Thoracic aorta (tissue), 2 donors: ENCODE data around the gene ZBTB26. TPM values are rescaled to one million over a fixed set of nuclear protein-coding genes. Genes with fewer than 3 reads are reported as not detected.
A peak's percentile ranks its signal among the peaks of the same experiment; 100 is the strongest.

Experiments
- ATAC-seq: fragments of 150-250 bp; one replicate; pipeline ENCODE4 v1.8.0; 2017; ENCODE audit warnings: low read depth; ENCODE audit not compliant: insufficient number of reproducible peaks, low FRiP score
- DNase-seq: peaks from one replicate; pipeline ENCODE4 v3.0.0-alpha.2; 2020; ENCODE audit warnings: low spot score
- H3K27ac ChIP-seq, 2 donors: fragments of 200-600 bp; sonication (generic); 1 replicate in 1 of 2; 2 replicates in 1 of 2; pipeline ENCODE4 v1.5.1; 2016; ENCODE audit warnings: mild to moderate bottlenecking in 2 of 2, moderate library complexity in 2 of 2
- H3K27me3 ChIP-seq: fragments of 200-600 bp; sonication (generic); replicated peaks from 2 replicates; pipeline ENCODE4 v1.6.0; 2016; ENCODE audit warnings: mild to moderate bottlenecking; ENCODE audit not compliant: insufficient read depth
- H3K36me3 ChIP-seq: fragments of 200-600 bp; sonication (generic); one replicate; pipeline ENCODE4 v1.5.1; 2016
- H3K4me1 ChIP-seq, 2 donors: fragments of 200-600 bp; sonication (generic); 1 replicate in 1 of 2; 2 replicates in 1 of 2; pipeline versions ENCODE4 v1.5.1 to v1.6.0; 2016; ENCODE audit warnings: low read depth in 2 of 2, mild to moderate bottlenecking in 1 of 2; ENCODE audit not compliant: control insufficient read depth in 1 of 2
- H3K4me3 ChIP-seq: fragments of 200-600 bp; sonication (generic); 2 replicates; pipeline ENCODE4 v1.5.1; 2016; ENCODE audit warnings: mild to moderate bottlenecking
- H3K9me3 ChIP-seq: fragments of 200-600 bp; sonication (generic); 2 replicates; pipeline ENCODE4 v1.5.1; 2016
- CTCF ChIP-seq: fragments of 200-600 bp; sonication (generic); IDR thresholded peaks from one replicate; pipeline ENCODE4 v1.5.1; 2019; ENCODE audit warnings: antibody characterized with exemption
- total RNA-seq, 2 donors: library from RNA; depleted of rRNA; stranded (reverse); fragments of >200 nt; gene quantifications; one replicate each; pipeline versions ENCODE4 v1.1.0 to v1.2.3, GENCODE V29; 2016

The ZBTB26 gene
- total RNA-seq: 1 to 10 TPM; 4.9 to 8.3 TPM

GRCh38 chr9:122931226-122932121, at the start of gene ZBTB26:
Gene ZBTB26, minus strand, starts transcription at chr9:122931512. Its CDS starts 11,578 bp downstream, at chr9:122919934.
- DNase-seq (peak; percentile 84), ATAC-seq (peak; percentile 99)
- H3K9me3 ChIP-seq: no peaks in the 10 kb centered on the region
- peaks cover 3% of the 10 kb centered on the region for H3K36me3 ChIP-seq
- H3K27ac ChIP-seq: peak within 1 kb of the TSS; percentile 82 to 84
- no peaks in the 10 kb centered on the region for H3K27me3 ChIP-seq
- H3K4me1 ChIP-seq: peaks cover 18 to 31% of the 10 kb centered on the region in 2 donors
- peak within 1 kb of the TSS; percentile 93 for H3K4me3 ChIP-seq
- no peak for TF ChIP-seq CTCF

GRCh38 chr9:122978601-122979000, 47.3 kb upstream of the ZBTB26 start:
- H3K9me3 ChIP-seq: no peaks in the 10 kb centered on the region
- TF ChIP-seq CTCF: no peak
- DNase-seq: no peak
- H3K4me1 ChIP-seq: peaks cover 20 to 30% of the 10 kb centered on the region in 2 donors
- H3K27me3 ChIP-seq: no peaks in the 10 kb centered on the region
- H3K4me3 ChIP-seq: no peak overlapping the region
- H3K36me3 ChIP-seq: no peaks in the 10 kb centered on the region
- no peak overlapping the region for H3K27ac ChIP-seq
- ATAC-seq: no peak

- Histone ChIP-seq H3K36me3 (no peaks in the 10 kb centered on the region), H3K27ac (peak overlapping the region; percentile 75 to 83), H3K27me3 (no peaks in the 10 kb centered on the region), H3K4me3 (peak overlapping the region; percentile 38), H3K4me1 (peaks cover 20 to 30% of the 10 kb centered on the region in 2 donors), H3K9me3 (no peaks in the 10 kb centered on the region)
- peak; percentile 53 for ATAC-seq
- DNase-seq: no peak
- TF ChIP-seq CTCF: no peak
Measured at GRCh38 chr9:122975196-122975595, 43.9 kb upstream of the ZBTB26 start.

- peaks cover 12% of the 10 kb centered on the region for H3K36me3 ChIP-seq
- ATAC-seq (no peak), DNase-seq (no peak)
- H3K9me3 ChIP-seq: no peaks in the 10 kb centered on the region
- H3K27me3 ChIP-seq: no peaks in the 10 kb centered on the region
- H3K4me1 ChIP-seq: peaks cover 5 to 14% of the 10 kb centered on the region in 2 donors
- H3K4me3 ChIP-seq: no peak overlapping the region
- no peak overlapping the region for H3K27ac ChIP-seq
- TF ChIP-seq CTCF: no peak
Measured at GRCh38 chr9:122961139-122961538, 29.8 kb upstream of the ZBTB26 start.

- ATAC-seq: no peak
- Histone ChIP-seq H3K4me3 (no peak overlapping the region), H3K4me1 (peaks cover 23 to 37% of the 10 kb centered on the region in 2 donors), H3K27ac (no peak overlapping the region), H3K36me3 (peaks cover 4% of the 10 kb centered on the region), H3K9me3 (no peaks in the 10 kb centered on the region), H3K27me3 (no peaks in the 10 kb centered on the region)
- no peak for DNase-seq
- TF ChIP-seq CTCF: no peak
Measured at GRCh38 chr9:122955961-122956360, 24.6 kb upstream of the ZBTB26 start.
